Measurements from ENCODE around the gene RRP1B.

Gene RRP1B

GRCh38 chr21:43743947-43744346, 84.6 kb downstream of the RRP1B start:
- no peak for TF ChIP-seq CTCF (IDR thresholded peaks at IDR 0.05; ENCODE audit: insufficient read depth, missing control alignments)
- DNase-seq (ENCODE audit: insufficient read length, low spot score), result no peak
- no peak for FAIRE-seq

- no peak for DNase-seq (ENCODE audit: insufficient read length, low spot score)
- TF ChIP-seq CTCF (IDR thresholded peaks at IDR 0.05; ENCODE audit: insufficient read depth, missing control alignments), result no peak
- FAIRE-seq, result no peak
These were observed 85.4 kb downstream of the RRP1B start for GRCh38 chr21:43744725-43745124.

All from D721Med (cell line).